ENCODE results near the gene METTL9. TPM values are rescaled to one million over a fixed set of nuclear protein-coding genes. Genes with fewer than 3 reads are reported as not detected.
"Not testable (repeated sequence)": the region's sequence is repeated elsewhere in the genome, so short reads cannot be mapped to it uniquely, and the experiment has no call there.

Gene METTL9
- total RNA-seq, 8 experiments from 2014 or later = 33.6 to 124 (median 113) TPM

DNA sequence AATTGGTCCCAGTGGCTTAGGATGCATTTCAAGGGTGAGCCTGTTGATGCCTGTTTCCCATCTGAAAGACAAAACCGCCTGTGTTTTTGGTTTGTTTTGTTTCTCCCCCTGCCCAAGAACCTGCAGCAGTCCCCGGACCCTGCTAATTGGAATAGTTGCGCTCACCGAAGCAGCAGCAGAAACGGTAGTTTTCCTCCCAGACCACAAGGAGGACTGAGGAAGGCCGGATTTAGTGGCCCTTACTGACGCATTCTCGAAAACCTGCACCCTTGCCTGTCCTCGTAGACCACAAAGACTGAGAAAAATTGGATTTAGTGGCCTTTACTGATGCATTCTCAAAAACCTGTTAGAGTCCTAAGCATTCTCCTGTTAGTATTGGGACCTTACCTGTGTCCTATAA lies 36.3 kb downstream of the METTL9 start:
- H3K27ac ChIP-seq; ATAC-seq (replicated peaks in 6 of 8); H3K4me1 ChIP-seq (replicated peaks in 1 of 2); H3K4me3 ChIP-seq: not testable (repeated sequence)
- WGBS, 10 experiments = 60 to 100% (median 87%) methylated on average over 1 to 9 of the region's 9 CpGs; no CpG with 5 or more reads in 3 of the 10 experiments
- in situ Hi-C loops (cut with MboI; ENCODE audit: low pct_unique_long_range_greater_than_20kb in 2 of 9, low sequenced_read_pairs in 9 of 9, unreplicated experiment in 9 of 9) = loop anchor here in 1 of 9 experiments (10.0 kb wide), 1 partner anchor 51 kb away; no protein-coding TSS in a partner anchor

GRCh38 chr16:21637032-21637968 lies 37.9 kb downstream of the METTL9 start:
- Histone ChIP-seq H3K4me1 (replicated peaks in 1 of 2) (no peaks in the 10 kb centered on the region), H3K27ac (no peak overlapping the region), H3K4me3 (no peak overlapping the region)
- 80 to 96% (median 92%) methylated on average over 1 to 23 of the region's 37 CpGs; no CpG with 5 or more reads in 3 of the 10 experiments for WGBS, 10 experiments
- ATAC-seq (replicated peaks in 6 of 8) = no peak
- in situ Hi-C loops (cut with MboI; ENCODE audit: low pct_unique_long_range_greater_than_20kb in 2 of 9, low sequenced_read_pairs in 9 of 9, unreplicated experiment in 9 of 9) = loop anchor here in 1 of 9 experiments (10.0 kb wide), 1 partner anchor 52 kb away; no protein-coding TSS in a partner anchor

DNA sequence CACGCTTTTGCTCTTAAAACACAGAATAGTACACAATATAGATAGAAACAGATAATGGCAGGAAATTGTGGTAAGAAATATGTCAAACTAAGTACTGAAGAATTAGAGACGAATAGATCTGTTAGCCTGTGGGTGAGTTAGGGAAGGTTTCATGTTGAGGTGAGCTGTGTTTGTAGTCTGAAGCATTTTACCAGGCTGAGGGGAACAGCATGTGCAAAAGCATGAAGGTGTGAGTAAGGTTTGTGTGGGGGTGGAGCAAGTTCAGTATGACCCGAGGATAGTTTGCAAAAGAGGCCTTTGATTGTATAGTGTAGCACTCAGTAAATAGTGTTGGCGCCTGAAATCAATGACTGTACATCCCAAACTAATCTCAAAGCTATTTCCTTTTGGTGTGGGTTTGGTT lies 39.2 kb downstream of the METTL9 start:
- 24 to 100% (median 71%) methylated on average over 2 to 4 of the region's 4 CpGs; no CpG with 5 or more reads in 1 of the 10 experiments for WGBS, 10 experiments
- Histone ChIP-seq H3K4me3 (no peak overlapping the region), H3K27ac (no peak overlapping the region), H3K4me1 (replicated peaks in 1 of 2) (no peaks in the 10 kb centered on the region)
- in situ Hi-C loops (cut with MboI; ENCODE audit: low pct_unique_long_range_greater_than_20kb in 2 of 9, low sequenced_read_pairs in 9 of 9, unreplicated experiment in 9 of 9) = loop anchor here in 1 of 9 experiments (10.0 kb wide), 1 partner anchor 54 kb away; no protein-coding TSS in a partner anchor
- ATAC-seq (replicated peaks in 6 of 8) = no peak

- in situ Hi-C loops (cut with MboI; ENCODE audit: low pct_unique_long_range_greater_than_20kb in 2 of 9, low sequenced_read_pairs in 9 of 9, unreplicated experiment in 9 of 9) = loop anchor here in 1 of 9 experiments (10.0 kb wide), 1 partner anchor 55 kb away; no protein-coding TSS in a partner anchor
- Histone ChIP-seq H3K27ac (no peak overlapping the region), H3K4me3 (no peak overlapping the region), H3K4me1 (replicated peaks in 1 of 2) (no peaks in the 10 kb centered on the region)
- ATAC-seq (replicated peaks in 6 of 8) = no peak
- 67 to 100% (median 100%) methylated on average over 1 to 2 of the region's 2 CpGs; no CpG with 5 or more reads in 4 of the 10 experiments for WGBS, 10 experiments
Measured at GRCh38 chr16:21639493-21639892, 40.1 kb downstream of the METTL9 start.

GRCh38 chr16:21641916-21642315 lies 42.5 kb downstream of the METTL9 start:
- WGBS, 10 experiments = 38 to 100% (median 84%) methylated on average over 1 to 6 of the region's 6 CpGs
- Histone ChIP-seq H3K4me1 (replicated peaks in 1 of 2) (no peaks in the 10 kb centered on the region), H3K4me3 (no peak overlapping the region), H3K27ac (no peak overlapping the region)
- ATAC-seq (replicated peaks in 6 of 8) = no peak
- in situ Hi-C loops (cut with MboI; ENCODE audit: low pct_unique_long_range_greater_than_20kb in 2 of 9, low sequenced_read_pairs in 9 of 9, unreplicated experiment in 9 of 9) = no loop called here

DNA sequence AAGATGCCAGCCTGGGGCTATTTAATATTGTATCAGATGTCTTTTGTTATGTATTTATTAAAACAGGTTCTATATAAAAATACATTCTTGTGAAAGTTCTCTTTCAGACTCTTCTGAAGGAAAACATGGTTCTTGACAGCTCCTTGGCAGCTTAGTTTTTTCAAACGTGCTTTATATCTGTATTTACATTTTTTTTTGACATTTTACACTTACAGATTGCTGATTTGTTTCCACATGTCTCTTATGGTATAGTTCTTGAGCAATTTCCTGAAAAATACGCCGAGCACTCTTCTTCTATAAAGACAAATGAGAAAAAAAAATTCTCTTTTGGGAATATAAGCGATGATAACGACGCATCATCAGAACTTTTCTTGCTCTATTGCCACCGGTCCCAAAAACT lies 43.5 kb downstream of the METTL9 start:
- in situ Hi-C loops (cut with MboI; ENCODE audit: low pct_unique_long_range_greater_than_20kb in 2 of 9, low sequenced_read_pairs in 9 of 9, unreplicated experiment in 9 of 9) = no loop called here
- H3K27ac ChIP-seq = no peak overlapping the region
- H3K4me1 ChIP-seq (replicated peaks in 1 of 2) = no peaks in the 10 kb centered on the region
- ATAC-seq (replicated peaks in 6 of 8) = no peak
- WGBS, 10 experiments = 71 to 100% (median 84%) methylated on average over 1 to 7 of the region's 7 CpGs
- H3K4me3 ChIP-seq = no peak overlapping the region

DNA sequence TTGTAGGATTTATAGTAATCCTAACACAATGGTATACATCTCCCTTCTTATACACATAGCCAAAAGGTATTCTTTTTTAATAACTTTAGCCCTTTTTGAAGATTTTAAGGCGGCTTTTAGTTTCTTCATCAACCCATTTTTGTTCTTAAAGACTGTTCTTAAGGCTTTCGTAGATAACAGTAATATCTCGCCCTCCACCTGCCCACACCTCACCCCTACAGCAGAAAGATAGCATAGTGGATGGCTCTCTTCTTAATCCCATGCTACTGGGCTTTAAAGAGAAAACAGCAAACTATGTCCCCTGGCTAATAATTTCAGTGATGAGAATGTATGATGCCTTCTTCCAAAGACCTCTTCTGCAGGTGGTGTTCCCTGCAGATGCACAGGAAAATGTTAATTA lies 44.4 kb downstream of the METTL9 start:
- H3K4me3 ChIP-seq = no peak overlapping the region
- H3K27ac ChIP-seq = no peak overlapping the region
- no peaks in the 10 kb centered on the region for H3K4me1 ChIP-seq (replicated peaks in 1 of 2)
- in situ Hi-C loops (cut with MboI; ENCODE audit: low pct_unique_long_range_greater_than_20kb in 2 of 9, low sequenced_read_pairs in 9 of 9, unreplicated experiment in 9 of 9) = no loop called here
- 93 to 100% (median 98%) methylated on average over 2 to 3 of the region's 3 CpGs; no CpG with 5 or more reads in 2 of the 10 experiments for WGBS, 10 experiments
- ATAC-seq (replicated peaks in 6 of 8) = no peak

DNA sequence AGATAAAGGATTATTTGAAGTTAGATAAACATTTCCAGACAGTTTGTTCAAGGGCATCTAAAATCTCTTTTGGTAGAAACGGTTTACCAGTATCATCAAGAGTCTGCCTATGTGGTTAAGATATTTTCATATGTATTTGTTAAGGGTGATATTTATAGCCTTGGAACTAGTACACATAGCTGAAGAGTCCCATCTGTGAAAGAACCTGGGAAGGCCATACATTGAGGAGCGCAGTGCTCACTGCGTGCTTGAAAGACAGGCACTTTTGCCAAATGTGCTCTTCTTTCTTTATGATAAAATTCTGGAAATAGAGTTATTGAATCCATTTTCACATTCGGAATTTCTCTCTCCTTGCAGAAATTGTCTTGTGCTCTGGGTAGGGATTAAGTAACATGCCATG lies 45.3 kb downstream of the METTL9 start:
- H3K27ac ChIP-seq = no peak overlapping the region
- H3K4me3 ChIP-seq = no peak overlapping the region
- WGBS, 10 experiments = 65 to 100% (median 100%) methylated on average over 1 to 4 of the region's 4 CpGs; no CpG with 5 or more reads in 2 of the 10 experiments
- H3K4me1 ChIP-seq (replicated peaks in 1 of 2) = no peaks in the 10 kb centered on the region
- no peak for ATAC-seq (replicated peaks in 6 of 8)
- in situ Hi-C loops (cut with MboI; ENCODE audit: low pct_unique_long_range_greater_than_20kb in 2 of 9, low sequenced_read_pairs in 9 of 9, unreplicated experiment in 9 of 9) = no loop called here

- 73 to 100% (median 97%) methylated on average over 2 to 8 of the region's 9 CpGs; no CpG with 5 or more reads in 4 of the 10 experiments for WGBS, 10 experiments
- H3K4me3 ChIP-seq = no peak overlapping the region
- in situ Hi-C loops (cut with MboI; ENCODE audit: low pct_unique_long_range_greater_than_20kb in 2 of 9, low sequenced_read_pairs in 9 of 9, unreplicated experiment in 9 of 9) = no loop called here
- ATAC-seq (replicated peaks in 6 of 8) = peak in 2 of 8 experiments; percentile 50 to 74
- H3K4me1 ChIP-seq (replicated peaks in 1 of 2) = no peaks in the 10 kb centered on the region
- H3K27ac ChIP-seq = no peak overlapping the region
Measured at GRCh38 chr16:21645261-21645721, 45.9 kb downstream of the METTL9 start.

- Histone ChIP-seq H3K4me3 (no peak overlapping the region), H3K27ac (no peak overlapping the region), H3K4me1 (replicated peaks in 1 of 2) (no peaks in the 10 kb centered on the region)
- no peak for ATAC-seq (replicated peaks in 6 of 8)
- 44 to 100% (median 92%) methylated on average over 1 to 5 of the region's 5 CpGs; no CpG with 5 or more reads in 2 of the 10 experiments for WGBS, 10 experiments
- in situ Hi-C loops (cut with MboI; ENCODE audit: low pct_unique_long_range_greater_than_20kb in 2 of 9, low sequenced_read_pairs in 9 of 9, unreplicated experiment in 9 of 9) = no loop called here
Measured at GRCh38 chr16:21646091-21646490, 46.7 kb downstream of the METTL9 start.

GRCh38 chr16:21646721-21647561 lies 47.6 kb downstream of the METTL9 start:
- WGBS, 10 experiments = 81 to 100% (median 94%) methylated on average over 2 to 13 of the region's 18 CpGs; no CpG with 5 or more reads in 3 of the 10 experiments
- H3K4me3 ChIP-seq = no peak overlapping the region
- in situ Hi-C loops (cut with MboI; ENCODE audit: low pct_unique_long_range_greater_than_20kb in 2 of 9, low sequenced_read_pairs in 9 of 9, unreplicated experiment in 9 of 9) = no loop called here
- H3K4me1 ChIP-seq (replicated peaks in 1 of 2) = no peaks in the 10 kb centered on the region
- no peak for ATAC-seq (replicated peaks in 6 of 8)
- H3K27ac ChIP-seq = no peak overlapping the region

GRCh38 chr16:21647562-21648164 lies 48.3 kb downstream of the METTL9 start:
- no peak overlapping the region for H3K27ac ChIP-seq

More at GRCh38 chr16:21647562-21648164, 48.3 kb downstream of the METTL9 start:
- in situ Hi-C loops (cut with MboI; ENCODE audit: low pct_unique_long_range_greater_than_20kb in 2 of 9, low sequenced_read_pairs in 9 of 9, unreplicated experiment in 9 of 9) = no loop called here
- no peak for ATAC-seq (replicated peaks in 6 of 8)
- WGBS, 10 experiments = 82 to 100% (median 100%) methylated on average over 2 to 6 of the region's 9 CpGs; no CpG with 5 or more reads in 3 of the 10 experiments
- Histone ChIP-seq H3K4me3 (no peak overlapping the region), H3K4me1 (replicated peaks in 1 of 2) (no peaks in the 10 kb centered on the region)

Measured in motor neuron (in vitro differentiated cells).